NCI-H1436 (cell line): ENCODE measurements around the gene NPVF.
A peak's percentile ranks its signal among the peaks of the same experiment; 100 is the strongest.

Experiments
- DNase-seq: peaks from one replicate; lab custom pipeline; 2025; lab: John Stamatoyannopoulos, UW

The NPVF gene

GRCh38 chr7:25234336-25234735 is 6.0 kb upstream of the NPVF start:
- no peak for DNase-seq

DNA sequence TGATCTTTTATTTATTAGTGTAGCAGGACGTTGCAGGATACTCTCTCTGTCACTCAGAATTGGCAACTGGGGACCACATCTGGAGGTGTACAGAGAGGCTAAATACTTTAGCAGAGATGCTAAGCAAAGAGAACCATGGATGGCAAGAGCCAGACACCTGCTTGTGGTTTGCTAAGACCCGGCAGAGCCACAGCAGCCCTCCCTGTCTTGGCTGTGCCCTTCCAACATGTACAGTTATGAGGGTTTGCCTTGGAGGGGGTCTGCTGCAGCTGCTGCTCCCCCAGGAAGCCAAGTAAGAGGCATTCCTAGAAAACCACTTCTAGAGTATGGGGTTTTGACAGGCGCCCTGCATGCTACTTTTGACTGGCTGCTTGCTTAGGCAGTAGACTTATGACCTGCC is 5.1 kb downstream of the NPVF start:
- no peak for DNase-seq

DNA sequence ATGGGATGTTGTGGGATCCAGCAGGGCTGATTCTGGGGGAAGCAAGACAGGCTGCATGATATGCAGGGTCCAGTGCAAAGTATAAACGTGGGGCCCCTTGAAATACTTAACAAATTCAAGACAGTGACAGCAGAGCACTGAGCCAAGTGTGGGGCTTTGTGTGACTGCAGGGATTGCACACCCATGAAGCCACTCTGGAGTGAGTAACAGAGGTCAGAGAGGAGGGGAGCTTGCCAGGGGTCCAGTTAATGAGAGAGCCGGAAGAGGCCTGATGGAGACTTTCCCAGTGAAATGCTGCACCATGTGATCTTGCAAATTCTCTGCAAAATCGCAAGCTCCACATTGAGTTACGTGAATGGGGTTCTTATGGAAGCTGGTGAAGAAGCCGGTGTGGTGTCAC is 5.6 kb downstream of the NPVF start:
- no peak for DNase-seq

GRCh38 chr7:25221009-25221408 is 7.3 kb downstream of the NPVF start:
- DNase-seq, result no peak

- no peak for DNase-seq
Observed at GRCh38 chr7:25218191-25218590, 10.1 kb downstream of the NPVF start.

DNA sequence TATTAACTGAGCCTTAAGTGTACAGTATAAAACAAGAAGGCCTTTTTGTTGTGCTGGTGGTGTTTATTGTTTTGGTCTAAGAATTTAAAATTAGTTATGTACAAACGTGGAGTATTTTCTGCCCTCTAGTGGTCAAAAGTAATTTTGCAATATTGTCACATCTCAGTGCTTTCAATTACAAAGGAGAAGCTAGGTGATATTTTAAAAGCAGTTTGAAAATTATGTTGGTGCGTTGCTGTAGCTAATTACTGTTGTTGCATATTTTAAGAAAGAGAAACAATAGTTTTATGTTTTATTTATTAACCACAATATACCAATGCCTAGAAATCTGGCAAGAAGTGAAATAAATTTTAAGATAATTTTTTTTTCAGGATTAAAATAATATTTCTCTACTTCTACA is 11.4 kb downstream of the NPVF start:
- DNase-seq, result peak; percentile 48

DNA sequence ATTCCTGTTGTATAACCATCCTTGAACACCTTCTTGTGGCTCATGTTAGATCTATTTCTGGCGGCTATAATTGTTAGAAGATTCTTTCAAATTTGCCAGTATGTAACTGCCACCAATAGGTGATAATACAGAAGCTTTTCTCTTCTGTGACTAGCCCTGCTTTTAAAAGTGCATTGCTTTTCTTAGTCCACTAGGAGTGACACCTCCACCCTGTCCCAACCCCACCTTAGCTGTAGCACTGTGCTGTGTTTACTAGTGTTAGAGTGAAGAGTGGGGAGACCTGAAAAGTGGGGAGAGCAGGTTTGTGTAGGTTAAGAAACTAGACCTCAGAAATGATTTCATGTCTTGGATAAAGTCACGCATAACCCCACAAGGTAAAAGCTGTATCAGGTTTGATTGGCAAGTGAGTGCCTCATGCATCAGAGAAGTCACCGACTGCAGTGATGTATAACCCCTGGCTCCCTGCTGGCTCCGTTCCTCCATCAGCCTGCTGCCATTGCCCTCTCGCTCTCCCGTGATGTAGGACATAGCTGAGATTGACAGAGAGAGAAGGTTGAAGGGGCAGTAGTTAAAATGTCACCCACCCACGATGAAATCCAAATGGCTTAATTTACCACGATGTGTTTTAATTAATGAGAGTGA is 12.5 kb downstream of the NPVF start:
- no peak for DNase-seq

- DNase-seq, result no peak
Observed at GRCh38 chr7:25208525-25209221, 19.6 kb downstream of the NPVF start.

GRCh38 chr7:25207887-25208286 is 20.4 kb downstream of the NPVF start:
- no peak for DNase-seq

GRCh38 chr7:25206765-25207164 is 21.5 kb downstream of the NPVF start:
- no peak for DNase-seq

DNA sequence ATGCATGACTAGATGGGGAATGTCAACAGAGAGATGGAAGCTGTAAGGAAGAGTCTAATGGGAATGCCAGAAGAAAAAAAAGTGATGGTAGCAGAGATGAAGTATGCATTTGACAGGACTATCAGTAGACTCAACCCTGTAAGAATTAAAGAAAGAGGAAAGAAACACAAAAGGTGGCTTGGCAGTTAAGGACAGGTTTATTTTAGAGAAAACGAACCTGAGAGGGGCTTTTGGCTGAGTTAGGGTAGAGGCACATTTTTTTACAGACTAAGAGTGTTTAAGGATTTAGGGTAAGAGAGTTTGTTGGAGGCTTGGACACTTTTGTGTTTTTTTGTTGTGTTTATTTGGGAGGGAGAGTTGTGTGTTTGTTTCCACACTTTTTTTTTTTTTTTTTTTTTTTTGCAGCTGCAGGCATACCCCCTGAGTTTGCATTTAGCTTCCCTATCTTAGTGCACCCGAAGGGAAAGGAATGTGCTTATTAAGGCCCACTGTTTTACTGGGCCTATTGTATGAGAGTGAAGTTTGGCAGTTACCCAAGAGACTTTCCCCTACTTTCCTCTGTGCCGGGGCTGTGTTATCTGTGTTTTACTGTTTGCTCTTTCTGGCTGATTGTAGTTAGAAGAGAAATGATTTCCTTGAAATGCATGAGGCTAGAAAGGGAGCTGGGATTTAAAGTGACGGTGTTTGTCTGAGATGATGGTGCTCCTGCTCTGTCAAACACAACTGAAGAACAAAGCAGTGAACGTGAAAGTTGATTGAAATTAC is 32.0 kb downstream of the NPVF start:
- no peak for DNase-seq

DNA sequence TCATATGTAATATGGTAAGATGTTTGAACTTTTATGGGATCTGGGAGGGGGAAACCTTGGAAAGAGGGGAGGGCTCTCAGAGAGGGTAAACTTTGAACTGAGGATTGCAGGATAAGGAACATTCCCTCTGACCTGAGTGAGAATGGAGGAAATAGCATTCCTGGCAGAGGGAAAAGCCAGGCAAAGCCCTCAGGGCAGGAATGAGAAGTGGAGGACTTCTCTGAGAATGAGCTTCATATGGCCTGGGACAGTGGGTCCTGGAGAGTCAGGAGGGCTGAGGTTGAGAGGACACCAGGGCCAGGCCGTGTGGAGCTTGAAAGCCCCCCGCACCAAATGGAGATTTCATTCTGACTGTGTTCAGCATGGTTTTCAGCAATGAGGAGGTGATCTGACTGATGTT is 34.2 kb downstream of the NPVF start:
- no peak for DNase-seq

DNA sequence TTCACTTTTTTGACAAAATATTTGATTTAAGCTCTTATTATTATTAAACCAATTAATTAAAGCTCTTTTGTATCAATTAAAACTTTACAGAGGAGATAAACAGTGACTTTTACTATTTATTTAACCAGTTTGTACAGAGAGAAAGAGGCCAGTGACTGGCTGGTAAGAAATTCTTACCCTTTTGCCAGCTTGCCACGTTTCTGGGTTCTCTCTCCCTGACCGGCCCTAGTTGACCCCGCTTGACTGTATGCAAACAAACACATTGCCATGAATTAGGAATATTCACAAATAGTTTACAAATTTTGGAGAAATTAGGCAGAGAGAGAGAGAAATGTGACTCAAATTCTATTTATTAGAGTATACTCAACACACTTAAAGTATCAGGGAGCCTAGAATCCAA is 36.2 kb downstream of the NPVF start:
- no peak for DNase-seq

- no peak for DNase-seq
Observed at GRCh38 chr7:25189197-25189596, 39.1 kb downstream of the NPVF start.

DNA sequence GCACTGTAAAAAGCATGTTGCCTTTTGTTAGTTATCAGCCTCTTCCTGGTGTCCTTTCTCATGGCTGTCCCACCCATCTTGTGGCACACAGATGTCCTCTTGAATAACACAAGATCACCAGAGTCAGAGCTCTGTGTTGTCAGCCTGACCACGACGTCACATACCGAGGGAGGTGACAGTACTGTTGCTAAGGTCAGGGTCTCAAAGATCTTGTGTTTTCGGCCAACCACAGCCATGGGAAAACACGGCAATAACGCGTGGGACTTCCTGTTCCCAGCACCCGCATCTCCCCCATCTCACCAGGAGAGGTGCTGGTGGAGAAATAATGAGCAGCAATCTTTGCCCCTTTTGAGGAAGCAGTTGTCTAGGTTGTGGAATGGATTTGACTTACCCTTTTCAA is 40.4 kb downstream of the NPVF start:
- no peak for DNase-seq

DNA sequence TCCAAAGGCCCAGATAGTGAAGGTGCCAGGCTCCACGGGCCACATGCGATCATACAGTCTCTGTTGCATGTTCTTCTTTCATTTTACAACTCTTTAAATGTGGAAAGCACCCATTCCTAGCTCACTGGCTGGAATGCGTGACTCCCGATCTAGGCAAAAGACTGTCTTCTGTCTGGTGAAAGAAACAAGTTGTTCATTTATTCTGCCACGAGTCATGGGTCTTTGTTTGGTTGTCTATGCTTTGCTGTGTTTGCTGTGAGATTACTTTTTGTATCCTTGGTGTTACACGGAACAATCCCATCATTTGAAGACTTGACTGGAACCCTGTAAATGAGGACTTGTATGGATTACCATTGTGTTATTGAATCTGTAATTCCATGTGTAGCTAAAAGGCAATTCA is 41.9 kb downstream of the NPVF start:
- DNase-seq, result no peak

GRCh38 chr7:25181532-25181931 is 46.8 kb downstream of the NPVF start:
- no peak for DNase-seq

GRCh38 chr7:25180946-25181345 is 47.3 kb downstream of the NPVF start:
- no peak for DNase-seq

DNA sequence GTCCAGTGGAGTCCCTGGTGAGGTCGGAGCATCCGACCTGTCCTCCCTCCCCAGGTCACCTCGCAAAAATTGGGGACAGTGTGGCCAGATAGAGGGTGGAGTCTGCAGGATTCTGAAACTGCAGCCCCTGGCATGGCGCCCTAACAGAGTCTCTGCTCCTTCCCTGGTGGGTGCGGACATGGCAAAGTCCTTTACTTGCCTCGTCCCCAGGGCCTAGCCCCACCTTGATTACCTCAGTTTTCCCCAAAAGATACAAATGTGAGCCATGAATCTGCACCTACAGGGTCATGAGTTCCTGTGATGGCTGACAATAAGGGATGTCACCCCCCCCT is 47.7 kb downstream of the NPVF start:
- DNase-seq, result no peak

DNA sequence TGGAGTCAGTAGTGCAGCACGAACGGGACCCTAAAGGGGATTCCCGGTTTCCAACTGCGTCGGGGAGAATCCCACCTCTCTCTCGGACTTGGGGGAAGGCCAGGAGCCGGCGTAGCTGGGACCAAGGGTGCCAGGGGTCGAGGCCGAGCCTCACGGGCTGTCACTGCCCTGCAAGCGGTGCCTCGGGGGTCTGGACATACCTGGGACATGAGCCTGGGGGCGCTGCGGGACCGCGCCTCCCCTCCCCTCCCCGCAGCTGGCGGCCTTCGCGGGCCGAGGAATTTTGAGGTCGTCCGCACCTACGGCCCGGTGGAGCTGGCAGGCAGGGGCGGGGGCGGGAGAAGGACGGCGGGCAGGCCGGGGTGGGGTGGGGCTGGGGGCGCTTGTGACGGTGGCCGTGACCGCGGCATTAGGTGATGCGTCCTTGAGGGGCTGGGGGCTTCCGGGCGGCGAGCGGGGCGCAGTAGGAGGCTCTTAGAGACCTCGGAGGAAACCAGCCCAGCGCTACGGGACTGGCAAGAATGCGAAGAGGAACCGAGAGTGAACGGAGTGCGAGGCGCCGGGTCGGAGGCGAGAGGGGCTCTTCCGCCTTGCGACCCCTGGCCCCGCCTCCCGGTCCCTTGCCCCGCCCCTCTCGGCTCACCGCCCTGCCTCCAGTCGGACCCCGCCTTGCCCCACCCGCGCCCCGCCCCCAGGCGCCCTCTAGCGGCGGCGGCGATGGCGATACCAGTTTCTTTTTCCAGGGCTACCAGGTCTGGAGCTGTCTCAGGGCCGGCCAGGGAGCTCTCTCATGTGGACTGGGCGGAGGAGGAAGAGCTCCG is 48.3 kb downstream of the NPVF start:
- DNase-seq, result peak; percentile 80

DNA sequence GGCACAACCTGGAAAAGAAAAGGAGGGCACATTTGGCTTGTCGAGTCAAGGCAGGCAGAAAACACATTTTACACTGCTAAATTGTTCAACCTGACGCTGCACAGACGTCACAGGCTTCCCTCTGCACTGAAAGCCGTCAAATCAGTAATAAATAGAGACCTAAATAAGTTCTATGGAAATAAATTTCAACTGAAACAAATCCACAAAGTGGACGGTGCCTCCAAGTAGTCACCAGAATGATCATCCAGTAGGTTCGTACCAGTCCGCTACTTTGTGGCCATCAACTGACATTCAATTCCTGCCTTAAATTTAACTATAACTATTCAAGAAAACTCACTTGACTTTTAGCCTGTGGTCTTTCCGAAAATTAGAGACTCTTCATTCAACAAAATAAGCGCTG is 49.0 kb downstream of the NPVF start:
- DNase-seq, result no peak
